Measurements from ENCODE around the gene ZNF431. TPM values are rescaled to one million over a fixed set of nuclear protein-coding genes. Genes with fewer than 3 reads are reported as not detected.

ZNF431 gene
- total and polyA plus RNA-seq, 2 donors (not counting 3 experiments of a cell fraction or from before 2014, with no cell fraction given): 3.5 to 12.0 TPM

- no peak overlapping the region for H3K4me2 ChIP-seq (ENCODE audit: insufficient read depth, low read length)
- H3K4me1 ChIP-seq (ENCODE audit: control insufficient read depth, extremely low read depth, insufficient read depth, low read length): no peaks in the 10 kb centered on the region
- H3K27me3 ChIP-seq (ENCODE audit: control insufficient read depth in 2 of 2, insufficient read depth in 2 of 2, low read length in 2 of 2): no peaks in the 10 kb centered on the region
- H3K9me1 ChIP-seq (replicated peaks; ENCODE audit: control insufficient read depth, extremely low read depth, insufficient read depth, low read length): no peaks in the 10 kb centered on the region
- FAIRE-seq: no peak
- H3K79me2 ChIP-seq (ENCODE audit: control insufficient read depth, insufficient read depth, low read length): no peaks in the 10 kb centered on the region
- no TSS peak for BruUV-seq (replicated peaks)
- ChIA-PET POLR2A (no interaction called here), CTCF (no interaction called here)
- DNase-seq (ENCODE audit: low read depth, low spot score): no peak
- H4K20me1 ChIP-seq (replicated peaks; ENCODE audit: control insufficient read depth, extremely low read depth, insufficient read depth, low read length): no peaks in the 10 kb centered on the region
- intact Hi-C loops (cut with micrococcal nuclease): no loop called here
- H3K36me3 ChIP-seq (ENCODE audit: control insufficient read depth in 2 of 2, extremely low read depth in 1 of 2, insufficient read depth in 2 of 2, low read length in 2 of 2): no peaks in the 10 kb centered on the region
- H3K9me3 ChIP-seq (replicated peaks; ENCODE audit: control insufficient read depth, insufficient read depth, low read length): no peaks in the 10 kb centered on the region
- no peak overlapping the region for H3K4me3 ChIP-seq (replicated peaks in 1 of 3; ENCODE audit: insufficient read depth in 1 of 3, low read depth in 1 of 3, low read length in 3 of 3)
- dilution Hi-C loops (cut with MboI; ENCODE audit: extremely low pct_ligation_motif_present, low sequenced_read_pairs): no loop called here
- H2AFZ ChIP-seq (ENCODE audit: low read depth, low read length): no peak overlapping the region
- no peak overlapping the region for H3K27ac ChIP-seq (ENCODE audit: insufficient read depth, low read depth, low read length)
- no peak for TF ChIP-seq POLR2A (IDR thresholded peaks at IDR 0.05; ENCODE audit: low read depth, low read length)
- TF ChIP-seq FOS (IDR thresholded peaks at IDR 0.05; ENCODE audit: borderline replicate concordance, insufficient read depth, low read length): no peak
- TF ChIP-seq POLR2AphosphoS5 (IDR thresholded peaks at IDR 0.05; ENCODE audit: insufficient read depth, low read depth, low read length): no peak
- TF ChIP-seq, protein P1, sequence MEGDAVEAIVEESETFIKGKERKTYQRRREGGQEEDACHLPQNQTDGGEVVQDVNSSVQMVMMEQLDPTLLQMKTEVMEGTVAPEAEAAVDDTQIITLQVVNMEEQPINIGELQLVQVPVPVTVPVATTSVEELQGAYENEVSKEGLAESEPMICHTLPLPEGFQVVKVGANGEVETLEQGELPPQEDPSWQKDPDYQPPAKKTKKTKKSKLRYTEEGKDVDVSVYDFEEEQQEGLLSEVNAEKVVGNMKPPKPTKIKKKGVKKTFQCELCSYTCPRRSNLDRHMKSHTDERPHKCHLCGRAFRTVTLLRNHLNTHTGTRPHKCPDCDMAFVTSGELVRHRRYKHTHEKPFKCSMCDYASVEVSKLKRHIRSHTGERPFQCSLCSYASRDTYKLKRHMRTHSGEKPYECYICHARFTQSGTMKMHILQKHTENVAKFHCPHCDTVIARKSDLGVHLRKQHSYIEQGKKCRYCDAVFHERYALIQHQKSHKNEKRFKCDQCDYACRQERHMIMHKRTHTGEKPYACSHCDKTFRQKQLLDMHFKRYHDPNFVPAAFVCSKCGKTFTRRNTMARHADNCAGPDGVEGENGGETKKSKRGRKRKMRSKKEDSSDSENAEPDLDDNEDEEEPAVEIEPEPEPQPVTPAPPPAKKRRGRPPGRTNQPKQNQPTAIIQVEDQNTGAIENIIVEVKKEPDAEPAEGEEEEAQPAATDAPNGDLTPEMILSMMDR (IDR thresholded peaks at IDR 0.05; ENCODE audit: extremely low read depth in 1 of 2, insufficient read depth in 1 of 2, low read depth in 1 of 2, low read length in 2 of 2): no peak
- H3K9ac ChIP-seq (replicated peaks; ENCODE audit: extremely low read depth, insufficient read depth, low read length): no peak overlapping the region
Measured at GRCh38 chr19:21127001-21127400, 14.8 kb upstream of the ZNF431 start.

DNA sequence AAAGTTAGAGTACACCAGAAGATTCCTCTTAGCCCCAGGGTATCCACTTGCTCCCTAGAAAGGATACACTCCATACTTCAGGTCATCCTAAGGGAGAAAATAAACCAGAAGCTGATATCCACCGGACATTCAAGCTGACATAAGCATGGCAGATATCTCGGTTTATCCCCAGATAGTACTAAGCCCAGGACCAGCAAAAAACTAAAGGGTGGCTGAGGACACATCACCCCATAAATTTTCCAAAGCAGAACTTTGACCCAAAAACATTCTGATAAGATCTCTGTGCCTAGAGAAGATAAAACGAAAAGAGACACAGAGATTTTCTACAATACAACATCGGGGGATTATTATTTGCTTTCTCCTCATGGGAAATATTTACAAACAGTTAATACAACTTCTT lies 13.9 kb upstream of the ZNF431 start:
- POLR2A ChIA-PET: no interaction called here
- no peak for FAIRE-seq
- H3K4me1 ChIP-seq (ENCODE audit: control insufficient read depth, extremely low read depth, insufficient read depth, low read length): no peaks in the 10 kb centered on the region
- no peak overlapping the region for H3K9ac ChIP-seq (replicated peaks; ENCODE audit: extremely low read depth, insufficient read depth, low read length)
- H4K20me1 ChIP-seq (replicated peaks; ENCODE audit: control insufficient read depth, extremely low read depth, insufficient read depth, low read length): no peaks in the 10 kb centered on the region
- TF ChIP-seq, protein P1 (IDR thresholded peaks at IDR 0.05; ENCODE audit: extremely low read depth in 1 of 2, insufficient read depth in 1 of 2, low read depth in 1 of 2, low read length in 2 of 2): no peak
- TF ChIP-seq, protein P2, sequence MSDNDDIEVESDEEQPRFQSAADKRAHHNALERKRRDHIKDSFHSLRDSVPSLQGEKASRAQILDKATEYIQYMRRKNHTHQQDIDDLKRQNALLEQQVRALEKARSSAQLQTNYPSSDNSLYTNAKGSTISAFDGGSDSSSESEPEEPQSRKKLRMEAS (IDR thresholded peaks at IDR 0.05; ENCODE audit: insufficient read depth, insufficient read length): no peak
- TF ChIP-seq EZH2 (IDR thresholded peaks at IDR 0.05; ENCODE audit: borderline replicate concordance, low read depth, low read length, severe bottlenecking) (no peak), JUN (IDR thresholded peaks at IDR 0.05; ENCODE audit: borderline replicate concordance, insufficient read depth, insufficient read length, low read depth) (no peak), POLR2AphosphoS5 (IDR thresholded peaks at IDR 0.05; ENCODE audit: insufficient read depth, low read depth, low read length) (no peak), FOS (IDR thresholded peaks at IDR 0.05; ENCODE audit: borderline replicate concordance, insufficient read depth, low read length) (no peak), POLR2A (IDR thresholded peaks at IDR 0.05; ENCODE audit: low read depth, low read length) (no peak), GATA2 (IDR thresholded peaks at IDR 0.05; ENCODE audit: insufficient read depth, insufficient read length, low read depth, low read length) (no peak), MYC (IDR thresholded peaks at IDR 0.05; ENCODE audit: low read depth, low read length) (no peak)
- H3K36me3 ChIP-seq (ENCODE audit: control insufficient read depth in 2 of 2, extremely low read depth in 1 of 2, insufficient read depth in 2 of 2, low read length in 2 of 2): no peaks in the 10 kb centered on the region
- H3K27me3 ChIP-seq (ENCODE audit: control insufficient read depth in 2 of 2, insufficient read depth in 2 of 2, low read length in 2 of 2): no peaks in the 10 kb centered on the region
- no peak overlapping the region for H2AFZ ChIP-seq (ENCODE audit: low read depth, low read length)
- H3K27ac ChIP-seq (ENCODE audit: insufficient read depth, low read depth, low read length): no peak overlapping the region
- intact Hi-C loops (cut with micrococcal nuclease) (no loop called here), dilution Hi-C loops (cut with MboI; ENCODE audit: extremely low pct_ligation_motif_present, low sequenced_read_pairs) (no loop called here)
- no TSS peak for BruUV-seq (replicated peaks)
- no peak for DNase-seq (ENCODE audit: low read depth, low spot score)
- no peaks in the 10 kb centered on the region for H3K9me3 ChIP-seq (replicated peaks; ENCODE audit: control insufficient read depth, insufficient read depth, low read length)
- H3K79me2 ChIP-seq (ENCODE audit: control insufficient read depth, insufficient read depth, low read length): no peaks in the 10 kb centered on the region
- no peak overlapping the region for H3K4me2 ChIP-seq (ENCODE audit: insufficient read depth, low read length)
- no peak overlapping the region for H3K4me3 ChIP-seq (replicated peaks in 1 of 3; ENCODE audit: insufficient read depth in 1 of 3, low read depth in 1 of 3, low read length in 3 of 3)
- CTCF ChIA-PET: interaction anchor here (0.5 kb wide), 1 partner anchor 926 kb away, joined by 3 read pairs; no protein-coding TSS in a partner anchor
- H3K9me1 ChIP-seq (replicated peaks; ENCODE audit: control insufficient read depth, extremely low read depth, insufficient read depth, low read length): no peaks in the 10 kb centered on the region

All from endothelial cell of umbilical vein (primary cell).